HCT116 (cell line): ENCODE results near the gene GRM8. TPM values are rescaled to one million over a fixed set of nuclear protein-coding genes. Genes with fewer than 3 reads are reported as not detected.

Source experiments
- ATAC-seq: fragments of 200-7000 bp; cut with Tn5 transposase; 2 replicates; pipeline ENCODE4 v1.9.1; 2020; ENCODE audit warnings: mild to moderate bottlenecking, moderate library complexity
- BruUV-seq: library from RNA; stranded (reverse); fragments of 400-500 nt; replicated peaks from 2 replicates; lab custom pipeline; 2021; lab: Mats Ljungman, UMichigan
- CTCF ChIA-PET: fragments of 300-600 bp; sonication (Branson Sonifier 250); formaldehyde crosslinking; loops from one replicate; lab custom pipeline; 2021; ENCODE audit warnings: antibody characterized with exemption; lab: Charles Lee
- POLR2A ChIA-PET: fragments of 300-600, 350-600 bp; sonication (Branson Sonifier 250); formaldehyde crosslinking; loops from one replicate; lab custom pipeline; 2021; ENCODE audit warnings: antibody characterized with exemption; lab: Charles Lee
- RAD21 ChIA-PET, 2 experiments: fragments of 300-600 bp; sonication (Branson Sonifier 250); formaldehyde crosslinking; loops; one replicate each; lab custom pipeline; 2023; ENCODE audit warnings: low total read pairs in 2 of 2; ENCODE audit not compliant: uncharacterized antibody in 2 of 2, unreplicated experiment in 2 of 2, low non-redundant PET in 1 of 2; lab: Charles Lee
- DNase-seq: peaks from one replicate; pipeline ENCODE4 v3.0.0-alpha.2; 2010; ENCODE audit warnings: low read depth, low spot score
- H2AFZ ChIP-seq: fragments of 200-600 bp; shearing (Covaris generic), sonication (generic); 2 replicates; pipeline ENCODE4 v1.6.1; 2017; ENCODE audit warnings: low read depth, mixed run types, mixed read lengths, antibody characterized with exemption, low read length; ENCODE audit not compliant: poor library complexity, severe bottlenecking
- H3K27ac ChIP-seq: 2 replicates; pipeline ENCODE4 v1.5.1; 2012; ENCODE audit warnings: low read depth, low read length
- H3K27me3 ChIP-seq: fragments of 200-600 bp; sonication (generic); 2 replicates; pipeline ENCODE4 v1.6.1; 2016; ENCODE audit warnings: mixed run types, low read length, mixed read lengths; ENCODE audit not compliant: insufficient read depth
- H3K36me3 ChIP-seq, 2 experiments: fragments of 200-500 bp in 1 of 2; fragments of 200-600 bp in 1 of 2; sonication (Bioruptor generic) in 1 of 2; sonication (generic) in 1 of 2; 2 replicates each; pipeline versions ENCODE4 v1.5.1 to v1.6.1; 2014 to 2016; ENCODE audit warnings: low read length in 2 of 2, inconsistent platforms in 1 of 2, mixed read lengths in 1 of 2, mixed run types in 1 of 2; ENCODE audit not compliant: insufficient read depth in 2 of 2, control insufficient read depth in 1 of 2
- H3K4me1 ChIP-seq, 2 experiments: fragments of 200-600 bp in 1 of 2; sonication (generic) in 1 of 2; 2 replicates each; pipeline versions ENCODE4 v1.5.1 to v1.6.1; 2012 to 2017; ENCODE audit warnings: low read length in 2 of 2, inconsistent platforms in 1 of 2, mild to moderate bottlenecking in 1 of 2, mixed read lengths in 1 of 2, mixed run types in 1 of 2, moderate library complexity in 1 of 2; ENCODE audit not compliant: insufficient read depth in 2 of 2, control insufficient read depth in 1 of 2
- H3K4me2 ChIP-seq: fragments of 200-600 bp; sonication (generic); 2 replicates; pipeline ENCODE4 v1.6.1; 2017; ENCODE audit warnings: mixed run types, low read length, mixed read lengths
- H3K4me3 ChIP-seq, 2 experiments: fragments of 200-600 bp in 1 of 2; sonication (generic) in 1 of 2; replicated peaks in 1 of 2; 2 replicates each; pipeline ENCODE4 v1.5.1; 2011 to 2016; ENCODE audit warnings: low read length in 2 of 2, control low read depth in 1 of 2, low read depth in 1 of 2, mild to moderate bottlenecking in 1 of 2, mixed read lengths in 1 of 2, mixed run types in 1 of 2
- H3K79me2 ChIP-seq: fragments of 200-600 bp; sonication (generic); 2 replicates; pipeline ENCODE4 v1.6.1; 2017; ENCODE audit warnings: mild to moderate bottlenecking, mixed run types, low read length, moderate library complexity, mixed read lengths; ENCODE audit not compliant: insufficient read depth
- H3K9ac ChIP-seq: fragments of 200-600 bp; sonication (generic); 2 replicates; pipeline ENCODE4 v1.6.1; 2016; ENCODE audit warnings: low read length, mixed read lengths
- H3K9me2 ChIP-seq: fragments of 200-600 bp; sonication (generic), shearing (Covaris generic); 2 replicates; pipeline ENCODE4 v1.6.1; 2017; ENCODE audit warnings: mixed run types, mild to moderate bottlenecking, moderate library complexity; ENCODE audit not compliant: insufficient read depth
- H3K9me3 ChIP-seq, 2 experiments: fragments of 200-500 bp in 1 of 2; fragments of 200-600 bp in 1 of 2; sonication (Bioruptor generic) in 1 of 2; sonication (generic) in 1 of 2; 2 replicates each; pipeline ENCODE4 v1.6.1; 2014 to 2017; ENCODE audit warnings: low read length in 2 of 2, mixed read lengths in 2 of 2, inconsistent platforms in 1 of 2, low read depth in 1 of 2, mild to moderate bottlenecking in 1 of 2, mixed run types in 1 of 2, moderate library complexity in 1 of 2; ENCODE audit not compliant: control insufficient read depth in 1 of 2, insufficient read depth in 1 of 2
- H4K20me1 ChIP-seq: fragments of 200-600 bp; sonication (generic), shearing (Covaris generic); 2 replicates; pipeline ENCODE4 v1.6.1; 2017; ENCODE audit warnings: mixed run types, mild to moderate bottlenecking, moderate library complexity; ENCODE audit not compliant: insufficient read depth
- CBX3 ChIP-seq: IDR thresholded peaks from 2 replicates; pipeline ENCODE4 v1.6.1; 2012; ENCODE audit warnings: low read depth
- CEBPB ChIP-seq: IDR thresholded peaks from 2 replicates; pipeline ENCODE4 v1.6.1; 2012; ENCODE audit warnings: low read depth
- EGR1 ChIP-seq: IDR thresholded peaks from 2 replicates; pipeline ENCODE4 v1.6.1; 2012; ENCODE audit warnings: low read depth
- ELF1 ChIP-seq: IDR thresholded peaks from 2 replicates; pipeline ENCODE4 v1.6.1; 2012; ENCODE audit warnings: low read depth, borderline replicate concordance
- EZH2 ChIP-seq: fragments of 200-600 bp; sonication (generic); IDR thresholded peaks from 2 replicates; pipeline ENCODE4 v1.6.1; 2017; ENCODE audit warnings: antibody characterized with exemption, mixed run types
- EZH2phosphoT487 ChIP-seq: fragments of 200-600 bp; IDR thresholded peaks from 2 replicates; pipeline ENCODE4 v1.6.1; 2018; ENCODE audit warnings: antibody characterized with exemption, borderline replicate concordance
- FOSL1 ChIP-seq: IDR thresholded peaks from 2 replicates; pipeline ENCODE4 v1.6.1; 2012; ENCODE audit warnings: low read depth
- JUND ChIP-seq: IDR thresholded peaks from 2 replicates; pipeline ENCODE4 v1.6.1; 2012
- POLR2A ChIP-seq: IDR thresholded peaks from 2 replicates; pipeline ENCODE4 v1.7.0; 2011; ENCODE audit warnings: borderline replicate concordance; ENCODE audit not compliant: insufficient read depth, insufficient read length; ENCODE audit errors: extremely low read depth
- RAD21 ChIP-seq: IDR thresholded peaks from 2 replicates; pipeline ENCODE4 v1.6.1; 2012; ENCODE audit warnings: low read depth, mild to moderate bottlenecking
- REST ChIP-seq: IDR thresholded peaks from 2 replicates; pipeline ENCODE4 v1.6.1; 2012; ENCODE audit warnings: low read depth
- SP1 ChIP-seq: IDR thresholded peaks from 2 replicates; pipeline ENCODE4 v1.6.1; 2012; ENCODE audit warnings: low read depth
- SRF ChIP-seq: IDR thresholded peaks from 2 replicates; pipeline ENCODE4 v1.6.1; 2012; ENCODE audit warnings: low read depth
- TCF7L2 ChIP-seq: IDR thresholded peaks from 2 replicates; pipeline ENCODE4 v1.7.0; 2011; ENCODE audit warnings: borderline replicate concordance, inconsistent platforms; ENCODE audit not compliant: insufficient read depth, insufficient read length; ENCODE audit errors: extremely low read depth
- YY1 ChIP-seq: IDR thresholded peaks from 2 replicates; pipeline ENCODE4 v1.6.1; 2011; ENCODE audit warnings: low read length, low read depth, moderate library complexity, mild to moderate bottlenecking; ENCODE audit not compliant: insufficient replicate concordance; ENCODE audit errors: extremely low read depth
- ZNF274 ChIP-seq: fragments of 200-500 bp; sonication (Bioruptor generic); IDR thresholded peaks from 2 replicates; pipeline ENCODE4 v1.6.1; 2014; ENCODE audit warnings: mild to moderate bottlenecking, low read depth, low read length, inconsistent platforms
- intact Hi-C: fragments of 100-400 bp; cut with micrococcal nuclease; formaldehyde crosslinking; loops from 2 replicates; pipeline ENCODE4 v1.10.0; 2022
- total RNA-seq: library from RNA; stranded (reverse); gene quantifications from one replicate; pipeline ENCODE4 v1.2.1, GENCODE V29; 2021; ENCODE audit not compliant: unreplicated experiment

Gene GRM8
- total RNA-seq, 1 experiment from 2014 or later, result 0.05 TPM

- POLR2A ChIA-PET, result no interaction called here
- H3K36me3 ChIP-seq, result no peaks in the 10 kb centered on the region
- no peak overlapping the region for H3K4me2 ChIP-seq
- H2AFZ ChIP-seq, result no peak overlapping the region
- no peak overlapping the region for H3K4me3 ChIP-seq
- no peaks in the 10 kb centered on the region for H3K79me2 ChIP-seq
- CTCF ChIA-PET, result no interaction called here
- no peak overlapping the region for H3K27ac ChIP-seq
- TF ChIP-seq TCF7L2 (no peak), ELF1 (no peak), ZNF274 (no peak), EZH2 (no peak), CBX3 (no peak), EGR1 (no peak), POLR2A (no peak), SP1 (no peak), REST (no peak), SRF (no peak), EZH2phosphoT487 (no peak), YY1 (no peak), CEBPB (no peak), RAD21 (no peak), FOSL1 (no peak), JUND (no peak)
- BruUV-seq, result no TSS peak
- ATAC-seq, result no peak
- no peaks in the 10 kb centered on the region for H3K27me3 ChIP-seq
- no peaks in the 10 kb centered on the region for H3K9me2 ChIP-seq
- no peaks in the 10 kb centered on the region; the same call in 1 of the 2 replicates for H4K20me1 ChIP-seq
- no peak overlapping the region for H3K9ac ChIP-seq
- intact Hi-C loops, result loop anchor here (5.0 kb wide), 1 partner anchor 142 kb away; no protein-coding TSS in a partner anchor
- DNase-seq, result no peak
- RAD21 ChIA-PET, result no interaction called here
- H3K9me3 ChIP-seq, result no peaks in the 10 kb centered on the region
- no peaks in the 10 kb centered on the region for H3K4me1 ChIP-seq
These were observed 617.2 kb downstream of the GRM8 start for GRCh38 chr7:126635545-126635944.
